Measurements from ENCODE around the gene PKD2.

- no peak for TF ChIP-seq E2F5 (CRISPR knock-in tag; IDR thresholded peaks at IDR 0.05)
- no peak for TF ChIP-seq ARID4B (CRISPR knock-in tag; IDR thresholded peaks at IDR 0.05; ENCODE audit: borderline replicate concordance)
- TF ChIP-seq ZNF138 (CRISPR knock-in tag; conservative IDR thresholded peaks at IDR 0.05) = no peak
- TF ChIP-seq CTCF (IDR thresholded peaks at IDR 0.05) = no peak
- no peak for TF ChIP-seq MXD4 (CRISPR knock-in tag; IDR thresholded peaks at IDR 0.05; ENCODE audit: borderline replicate concordance)
- no peak for TF ChIP-seq ATF3 (CRISPR knock-in tag; conservative IDR thresholded peaks at IDR 0.05)
- TF ChIP-seq GABPB1 (CRISPR knock-in tag; IDR thresholded peaks at IDR 0.05) = no peak
- TF ChIP-seq ZNF512 (CRISPR knock-in tag; IDR thresholded peaks at IDR 0.05; ENCODE audit: borderline replicate concordance) = no peak
- TF ChIP-seq TP53 (CRISPR knock-in tag; IDR thresholded peaks at IDR 0.05) = no peak
- no peak for TF ChIP-seq ATF2 (CRISPR knock-in tag; IDR thresholded peaks at IDR 0.05; ENCODE audit: borderline replicate concordance, low read depth)
- no peak for TF ChIP-seq SP1 (CRISPR knock-in tag; conservative IDR thresholded peaks at IDR 0.05)
- TF ChIP-seq ETV6 (CRISPR knock-in tag; IDR thresholded peaks at IDR 0.05) = no peak
Measured at GRCh38 chr4:88037447-88037846, 30.0 kb downstream of the PKD2 start.
